Measurements from ENCODE around the gene TEX13B. TPM values are rescaled to one million over a fixed set of nuclear protein-coding genes. Genes with fewer than 3 reads are reported as not detected.

TEX13B gene
- total RNA-seq, 2 donors from 2014 or later: not detected

Other genes starting within 250 kb of the TEX13B start
- 1,000 to 10,000 TPM in 1 of 2 donors, 100 to 1,000 TPM in 1; 480 to 1,164 TPM for gene TSC22D3, start 206.6 kb downstream of the TEX13B start, total RNA-seq
- gene NCBP2L, start 204.6 kb downstream of the TEX13B start, total RNA-seq: 1 to 10 TPM in 1 of 2 donors, not detected in 1; 1.2 TPM
- 10 to 100 TPM; 35.6 to 52.5 TPM for gene MID2, start 156.5 kb downstream of the TEX13B start, total RNA-seq
- 100 to 1,000 TPM in 1 of 2 donors, under 1 TPM in 1; 0.41 to 250 TPM for gene VSIG1, start 62.7 kb upstream of the TEX13B start, total RNA-seq
- 10 to 100 TPM; 41.2 to 55.7 TPM for gene PSMD10, start 109.2 kb upstream of the TEX13B start, total RNA-seq
- 10 to 100 TPM in 1 of 2 donors, 1 to 10 TPM in 1; 7.0 to 11.8 TPM for gene ATG4A, start 109.4 kb upstream of the TEX13B start, total RNA-seq